DOHH2 (cell line): ENCODE data around the gene KCNIP1.

Experiments used
- H3F3A ChIP-seq: fragments of 200-600 bp; sonication (generic), shearing (Covaris generic); 2 replicates; pipeline ENCODE4 v1.6.0; 2016; ENCODE audit warnings: antibody characterized with exemption, mild to moderate bottlenecking; ENCODE audit not compliant: control insufficient read depth, insufficient read depth
- H3K27ac ChIP-seq: fragments of 200-600 bp; sonication (generic); 2 replicates; pipeline ENCODE4 v1.5.1; 2014; ENCODE audit warnings: low read depth, mild to moderate bottlenecking, low read length, moderate library complexity
- H3K27me3 ChIP-seq: fragments of 200-600 bp; sonication (generic); 2 replicates; pipeline ENCODE4 v1.6.1; 2014; ENCODE audit warnings: mild to moderate bottlenecking, low read length, mixed read lengths; ENCODE audit not compliant: control insufficient read depth
- H3K36me3 ChIP-seq: fragments of 200-600 bp; sonication (generic); 2 replicates; pipeline ENCODE4 v1.6.1; 2014; ENCODE audit warnings: mild to moderate bottlenecking, low read length, moderate library complexity, mixed read lengths; ENCODE audit not compliant: control insufficient read depth
- H3K4me1 ChIP-seq: fragments of 200-600 bp; sonication (generic); 2 replicates; pipeline ENCODE4 v1.6.1; 2014; ENCODE audit warnings: mild to moderate bottlenecking, low read length, mixed read lengths; ENCODE audit not compliant: control insufficient read depth
- H3K4me2 ChIP-seq: fragments of 200-600 bp; sonication (generic); 2 replicates; pipeline ENCODE4 v1.6.0; 2014; ENCODE audit warnings: mild to moderate bottlenecking, low read length, moderate library complexity
- H3K4me3 ChIP-seq: fragments of 200-600 bp; sonication (generic); 2 replicates; pipeline ENCODE4 v1.5.1; 2014; ENCODE audit warnings: mild to moderate bottlenecking, low read length, mixed read lengths
- H3K79me2 ChIP-seq: fragments of 200-600 bp; sonication (generic); 2 replicates; pipeline ENCODE4 v1.6.1; 2014; ENCODE audit warnings: mild to moderate bottlenecking, low read length, mixed read lengths; ENCODE audit not compliant: control insufficient read depth
- H3K9me2 ChIP-seq: fragments of 200-600 bp; sonication (generic); replicated peaks from 2 replicates; pipeline ENCODE4 v1.6.1; 2014; ENCODE audit warnings: mild to moderate bottlenecking, low read length, mixed read lengths; ENCODE audit not compliant: control insufficient read depth
- H3K9me3 ChIP-seq: fragments of 200-600 bp; sonication (generic); 2 replicates; pipeline ENCODE4 v1.6.1; 2014; ENCODE audit warnings: antibody characterized with exemption, low read length, mixed read lengths; ENCODE audit not compliant: control insufficient read depth, insufficient read depth
- H4K20me1 ChIP-seq: fragments of 200-600 bp; sonication (generic); 2 replicates; pipeline ENCODE4 v1.6.0; 2014; ENCODE audit warnings: low read depth, mild to moderate bottlenecking, antibody characterized with exemption, low read length, moderate library complexity; ENCODE audit not compliant: control insufficient read depth, insufficient read depth
- CTCF ChIP-seq: fragments of 200-600 bp; sonication (generic); IDR thresholded peaks from one replicate; pipeline ENCODE4 v1.5.1; 2014; ENCODE audit warnings: antibody characterized with exemption, mild to moderate bottlenecking, low read depth, low read length; ENCODE audit not compliant: poor library complexity, severe bottlenecking
- EZH2phosphoT487 ChIP-seq: fragments of 200-600 bp; sonication (generic); IDR thresholded peaks from 2 replicates; pipeline ENCODE4 v1.6.1; 2017; ENCODE audit warnings: borderline replicate concordance, mild to moderate bottlenecking, antibody characterized with exemption, low read length, moderate library complexity, mixed read lengths

KCNIP1 gene

GRCh38 chr5:170552621-170553115 is 48.8 kb downstream of the KCNIP1 start:
- H3F3A ChIP-seq, result no peaks in the 10 kb centered on the region
- H3K4me2 ChIP-seq, result no peak overlapping the region
- H4K20me1 ChIP-seq, result no peaks in the 10 kb centered on the region
- H3K9me3 ChIP-seq, result no peaks in the 10 kb centered on the region
- TF ChIP-seq CTCF, result no peak
- no peaks in the 10 kb centered on the region for H3K4me1 ChIP-seq
- no peaks in the 10 kb centered on the region for H3K36me3 ChIP-seq
- no peaks in the 10 kb centered on the region for H3K9me2 ChIP-seq
- H3K27me3 ChIP-seq, result no peaks in the 10 kb centered on the region
- H3K4me3 ChIP-seq, result no peak overlapping the region
- H3K79me2 ChIP-seq, result no peaks in the 10 kb centered on the region
- no peak overlapping the region for H3K27ac ChIP-seq

GRCh38 chr5:170553218-170553617 is 49.4 kb downstream of the KCNIP1 start:
- Histone ChIP-seq H3K79me2 (no peaks in the 10 kb centered on the region), H3K27me3 (no peaks in the 10 kb centered on the region), H3K4me3 (no peak overlapping the region), H3K9me3 (no peaks in the 10 kb centered on the region), H3F3A (no peaks in the 10 kb centered on the region), H3K36me3 (no peaks in the 10 kb centered on the region), H3K4me2 (no peak overlapping the region), H3K27ac (no peak overlapping the region), H3K4me1 (no peaks in the 10 kb centered on the region), H3K9me2 (no peaks in the 10 kb centered on the region), H4K20me1 (no peaks in the 10 kb centered on the region)
- TF ChIP-seq CTCF, result no peak

GRCh38 chr5:170554521-170555267 is 50.9 kb downstream of the KCNIP1 start:
- no peaks in the 10 kb centered on the region for H3K4me1 ChIP-seq
- no peaks in the 10 kb centered on the region; the same call in 1 of the 2 replicates for H4K20me1 ChIP-seq
- H3K27ac ChIP-seq, result no peak overlapping the region
- TF ChIP-seq CTCF (no peak), EZH2phosphoT487 (no peak)
- H3K79me2 ChIP-seq, result no peaks in the 10 kb centered on the region
- no peaks in the 10 kb centered on the region for H3K36me3 ChIP-seq
- H3K9me3 ChIP-seq, result no peaks in the 10 kb centered on the region
- H3K27me3 ChIP-seq, result no peaks in the 10 kb centered on the region
- no peak overlapping the region for H3K4me2 ChIP-seq
- no peaks in the 10 kb centered on the region for H3K9me2 ChIP-seq
- H3F3A ChIP-seq, result no peaks in the 10 kb centered on the region
- no peak overlapping the region for H3K4me3 ChIP-seq
